ENCODE results near the gene KCNK2.
"Not testable (repeated sequence)": the region's sequence is repeated elsewhere in the genome, so short reads cannot be mapped to it uniquely, and the experiment has no call there.

KCNK2 gene

GRCh38 chr1:215160351-215160750 is 77.8 kb downstream of the KCNK2 start:
- no peak for DNase-seq

GRCh38 chr1:215163144-215163543 is 80.6 kb downstream of the KCNK2 start:
- not testable (repeated sequence) for DNase-seq

GRCh38 chr1:215166886-215167285 is 84.3 kb downstream of the KCNK2 start:
- no peak for DNase-seq

GRCh38 chr1:215181518-215181917 is 99.0 kb downstream of the KCNK2 start:
- no peak for DNase-seq

DNA sequence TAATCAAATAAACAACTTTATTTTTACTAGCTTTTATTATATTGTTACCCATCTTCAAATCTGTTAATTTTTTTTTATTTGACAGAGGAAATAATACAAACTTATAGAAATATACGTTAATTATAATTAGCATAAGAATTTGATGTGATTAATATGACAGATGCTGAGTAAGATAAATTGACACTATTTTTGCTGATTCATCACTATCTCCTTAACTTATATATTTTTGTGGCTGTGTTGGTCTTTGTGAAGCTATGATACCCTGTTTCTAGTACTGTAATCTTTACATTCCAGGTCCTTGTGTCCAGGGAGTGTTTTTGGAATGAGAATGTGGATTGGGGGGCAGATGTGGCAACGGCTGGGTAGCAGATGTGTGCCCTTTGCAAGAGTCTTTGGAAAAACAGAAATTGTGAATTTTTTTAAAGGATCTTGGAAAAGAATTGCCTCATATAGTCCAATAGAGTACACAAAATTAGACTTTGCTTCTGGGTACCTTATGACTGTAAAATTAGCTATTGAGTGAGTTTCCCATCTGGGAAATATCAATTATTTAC is 102.6 kb downstream of the KCNK2 start:
- DNase-seq = no peak

DNA sequence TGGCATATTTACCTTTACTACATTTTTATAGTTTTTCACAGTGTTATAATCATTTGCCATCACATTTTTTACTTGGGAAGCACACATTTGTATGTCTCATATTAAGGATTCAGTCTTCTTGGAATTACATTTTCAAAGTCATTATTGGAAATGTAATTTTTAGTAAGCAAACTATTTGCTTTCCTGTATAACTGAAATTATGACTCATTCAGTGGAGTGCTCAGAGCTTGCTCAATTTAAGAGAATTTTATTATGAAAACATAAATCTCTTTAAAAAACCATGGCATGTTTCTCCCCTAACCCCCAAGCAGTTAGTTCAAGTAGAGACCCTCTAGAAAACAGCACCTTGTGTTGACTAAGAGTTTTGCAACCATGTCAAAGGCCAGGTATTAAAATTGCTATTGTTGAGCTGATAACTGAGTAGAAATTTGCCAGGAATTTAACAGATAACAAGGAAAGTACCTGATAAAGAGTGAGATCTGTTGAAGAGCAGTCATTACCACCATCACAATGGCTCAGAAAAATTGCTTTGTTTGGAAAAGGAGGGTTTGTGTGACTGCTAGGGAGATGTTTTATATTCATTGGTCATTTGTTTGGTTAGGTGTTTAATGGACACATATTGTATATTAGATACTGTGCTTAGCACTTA is 105.9 kb downstream of the KCNK2 start:
- no peak for DNase-seq

GRCh38 chr1:215192306-215192705 is 109.8 kb downstream of the KCNK2 start:
- no peak for DNase-seq

DNA sequence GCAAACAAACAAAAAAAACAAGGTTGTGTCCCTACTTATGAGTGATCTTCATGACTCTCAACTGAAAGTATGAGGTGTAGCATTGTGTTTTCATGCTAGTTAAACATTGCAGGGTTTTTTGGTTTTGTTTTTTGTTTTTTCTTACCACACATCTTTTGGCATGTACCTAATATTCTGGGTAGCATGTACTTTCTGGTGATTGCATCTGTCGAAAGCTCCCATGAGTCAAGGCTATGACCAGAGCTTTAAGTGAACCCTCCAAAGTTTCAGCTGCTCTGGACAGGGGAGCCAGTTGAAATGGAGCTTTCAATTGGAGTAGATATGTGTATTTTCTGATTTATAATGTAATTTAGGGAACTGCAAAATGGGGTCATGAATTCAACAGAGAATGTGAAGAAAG is 115.5 kb downstream of the KCNK2 start:
- DNase-seq = no peak

GRCh38 chr1:215200121-215200520 is 117.6 kb downstream of the KCNK2 start:
- DNase-seq = no peak

DNA sequence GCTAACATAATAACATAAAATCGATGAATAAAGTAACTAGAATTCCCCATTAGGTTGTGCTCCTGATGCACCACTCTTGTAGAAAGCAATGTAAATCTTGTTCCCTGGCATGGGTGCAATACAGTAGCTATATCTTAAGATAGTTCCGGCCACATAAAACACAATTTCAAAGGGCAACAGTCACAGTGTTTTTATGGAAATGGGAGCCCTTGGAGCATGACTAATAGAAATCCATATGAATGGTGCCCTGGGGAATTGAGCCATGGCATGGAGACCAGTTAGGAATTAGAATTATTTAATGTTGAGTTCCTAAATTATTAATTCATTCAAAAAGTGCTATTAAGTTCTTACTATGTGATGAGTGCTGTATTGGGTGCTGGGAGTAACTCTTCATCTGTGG is 118.7 kb downstream of the KCNK2 start:
- DNase-seq = no peak

DNA sequence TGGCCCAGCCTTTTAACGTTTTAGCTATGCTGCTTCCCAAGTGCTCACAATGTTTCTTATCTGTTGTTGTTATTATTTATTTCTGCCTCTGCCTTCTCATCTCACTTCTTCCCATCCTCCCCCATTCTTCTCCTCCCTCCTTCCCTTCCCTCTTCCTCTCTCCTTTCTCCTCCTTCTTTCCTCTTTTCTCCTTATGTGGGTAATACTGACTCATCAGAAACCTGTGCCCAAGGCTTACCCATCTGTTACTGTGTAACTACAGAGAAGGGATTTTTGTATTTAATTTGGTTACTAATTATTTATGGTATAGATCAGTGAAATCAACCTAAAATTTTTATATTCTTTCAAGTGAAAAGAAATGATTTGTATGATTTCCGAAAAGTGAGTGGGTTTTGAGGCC is 120.3 kb downstream of the KCNK2 start:
- DNase-seq = no peak

GRCh38 chr1:215210167-215210566 is 127.6 kb downstream of the KCNK2 start:
- no peak for DNase-seq

- no peak for DNase-seq
Measured at GRCh38 chr1:215215846-215216245, 133.3 kb downstream of the KCNK2 start.

DNA sequence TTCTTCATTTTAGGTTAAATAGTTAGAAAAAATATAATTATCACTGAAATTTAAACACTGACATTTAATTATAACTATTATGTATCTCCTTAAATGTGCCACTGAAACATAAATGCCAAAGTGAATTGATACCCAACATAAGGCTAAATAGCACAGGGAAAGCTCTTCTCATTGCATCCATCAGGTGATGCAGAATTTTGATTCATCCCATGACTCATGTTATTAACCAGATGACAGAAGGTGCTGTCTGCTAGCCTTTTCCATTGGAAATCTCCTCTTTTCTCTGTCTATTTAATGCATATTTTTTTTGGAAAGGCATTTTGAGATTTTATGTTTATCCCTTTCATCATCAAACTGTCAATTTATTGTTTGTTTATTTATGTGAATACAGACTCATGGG is 136.8 kb downstream of the KCNK2 start:
- DNase-seq = no peak

DNA sequence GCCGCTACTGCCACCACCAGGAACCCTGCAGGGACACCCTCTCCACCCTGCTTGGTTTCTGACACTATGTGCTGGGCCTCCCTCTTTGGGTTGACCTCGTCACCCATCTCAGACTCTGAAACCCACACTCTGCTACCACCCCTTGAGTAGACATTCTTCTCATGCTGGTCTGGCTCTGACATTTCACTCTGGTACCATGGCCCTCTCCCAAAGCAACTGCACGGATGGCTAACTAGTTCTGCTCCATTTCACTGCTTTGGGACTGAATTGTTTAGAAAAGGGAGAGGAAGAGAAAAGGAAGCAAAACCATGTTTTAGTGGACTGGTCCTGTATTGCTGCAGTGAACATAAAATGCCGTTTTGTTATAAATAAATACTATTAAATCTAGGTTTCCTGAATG is 137.8 kb downstream of the KCNK2 start:
- DNase-seq = no peak

GRCh38 chr1:215226757-215227156 is 144.2 kb downstream of the KCNK2 start:
- no peak for DNase-seq

GRCh38 chr1:215228193-215228592 is 145.7 kb downstream of the KCNK2 start:
- no peak for DNase-seq

GRCh38 chr1:215241451-215241850 is 158.9 kb downstream of the KCNK2 start:
- DNase-seq = no peak

DNA sequence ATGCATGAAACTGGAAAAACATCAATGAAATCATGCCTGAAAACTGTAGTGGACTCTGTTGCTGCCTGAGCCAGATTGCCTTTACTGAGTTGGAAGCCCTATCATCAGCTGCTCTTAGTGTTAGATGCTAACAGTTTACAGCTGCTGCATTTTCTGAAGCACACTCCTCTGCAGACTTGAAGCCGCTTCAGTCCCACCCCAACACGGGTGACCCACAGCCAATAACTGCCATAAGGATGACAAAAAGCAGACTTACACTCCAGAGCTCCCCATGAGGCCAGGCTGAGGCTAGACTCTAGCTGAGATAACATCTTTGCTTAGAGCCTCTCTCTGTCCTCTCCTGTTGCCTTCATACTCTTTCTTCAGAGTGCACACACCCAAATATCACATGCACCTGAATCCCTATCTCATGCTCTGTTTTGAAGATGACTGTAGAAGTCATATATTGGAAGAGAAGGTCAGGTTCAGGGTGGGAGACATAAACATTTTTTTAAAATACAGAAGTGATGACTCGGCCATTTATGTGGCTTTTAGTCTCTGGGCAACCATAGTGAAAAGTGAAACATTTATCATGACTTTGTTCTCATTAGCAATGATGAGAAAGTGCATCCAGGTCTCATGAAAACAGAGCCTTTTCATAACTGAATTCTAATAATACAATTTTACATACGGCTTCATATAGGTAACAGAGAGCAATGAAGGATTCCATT is 161.0 kb downstream of the KCNK2 start:
- DNase-seq = no peak

DNA sequence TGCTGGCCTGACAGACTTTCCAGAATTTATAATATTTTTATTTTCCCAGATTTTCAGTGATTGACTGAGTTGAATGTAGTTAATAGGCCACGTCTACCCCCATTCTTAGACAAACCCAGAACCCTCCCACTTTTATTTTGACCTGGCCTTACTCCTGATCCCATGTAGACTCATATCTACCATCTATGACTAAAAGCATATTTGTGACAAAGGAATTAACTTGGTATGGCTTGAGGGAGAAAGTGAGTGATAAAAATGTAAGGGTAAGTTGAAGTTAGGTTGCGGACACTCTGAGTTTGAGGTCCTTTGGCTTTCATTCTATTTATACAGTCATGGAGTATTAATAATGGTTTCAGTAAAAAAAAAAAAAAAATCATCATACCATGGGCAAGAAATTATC is 168.4 kb downstream of the KCNK2 start:
- DNase-seq = no peak

DNA sequence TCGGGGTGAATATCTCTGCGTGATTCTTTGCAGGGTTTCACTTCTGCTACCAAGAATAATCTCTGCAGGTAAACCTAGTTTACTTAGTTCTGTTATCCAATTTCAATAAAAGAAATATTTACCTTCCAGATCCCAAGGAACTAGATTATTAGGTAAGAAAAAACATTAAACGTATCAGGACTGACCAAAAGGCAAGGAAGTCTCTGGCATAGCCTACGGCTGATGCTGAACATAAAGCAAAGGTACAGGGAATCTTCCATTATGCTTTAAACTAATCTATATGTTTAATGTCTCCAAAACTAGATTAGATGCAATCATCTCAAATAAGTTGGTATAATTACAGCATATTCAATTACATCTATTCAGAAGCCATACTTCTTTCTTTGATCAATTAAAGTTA is 168.9 kb downstream of the KCNK2 start:
- DNase-seq = no peak

DNA sequence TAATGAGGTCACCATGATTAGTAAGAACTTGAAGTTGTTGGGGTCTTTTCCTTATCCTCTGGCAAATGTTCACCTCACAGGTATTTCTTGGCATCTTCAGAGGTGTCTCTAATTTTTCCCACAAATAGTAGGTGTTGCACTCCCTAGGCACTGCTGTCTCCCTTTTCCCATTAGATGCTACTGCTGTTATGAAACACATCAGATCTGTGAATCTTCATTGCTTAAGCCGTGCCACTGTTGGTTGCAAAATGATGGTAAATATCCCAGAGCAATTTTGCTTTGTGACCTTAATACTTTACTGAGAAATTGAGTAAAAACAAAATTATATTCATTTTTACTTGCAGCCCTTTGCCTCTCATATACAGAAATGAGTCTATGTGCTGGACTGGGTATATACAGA is 169.6 kb downstream of the KCNK2 start:
- no peak for DNase-seq

DNA sequence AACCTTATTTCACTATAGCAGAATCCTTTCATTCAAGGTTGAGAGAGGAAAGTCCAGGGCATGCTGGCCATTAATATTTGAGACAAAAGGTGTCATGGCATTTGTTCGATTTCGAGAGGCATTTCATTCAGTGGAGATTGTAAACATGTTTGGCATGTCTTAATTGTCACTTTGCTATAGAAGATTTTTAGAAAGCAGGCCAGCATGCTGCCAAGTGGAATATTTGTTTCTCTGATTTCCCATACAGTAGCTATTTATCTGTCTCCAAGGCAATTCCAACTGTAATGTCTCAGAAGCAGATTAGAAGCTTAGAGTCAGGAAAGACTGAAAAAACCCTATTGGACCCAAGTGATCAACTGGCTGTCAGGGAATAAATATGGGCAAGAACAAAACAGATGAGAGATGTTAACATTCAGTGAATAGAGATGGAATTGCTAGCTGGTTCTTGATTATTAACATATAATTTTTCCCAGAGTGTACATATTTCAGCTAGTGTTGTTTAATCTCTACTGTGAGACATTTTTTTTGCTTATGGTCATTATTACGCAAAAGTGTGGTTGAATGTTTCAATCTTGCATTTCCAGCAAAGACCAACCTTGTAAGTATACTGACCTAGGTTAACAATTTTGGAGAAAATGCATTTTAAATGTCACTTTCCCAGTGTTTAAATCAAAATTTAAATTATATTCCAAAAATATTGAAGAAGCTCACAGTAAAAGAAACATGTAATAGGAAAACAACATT is 174.6 kb downstream of the KCNK2 start:
- DNase-seq = no peak

GRCh38 chr1:215260711-215261110 is 178.2 kb downstream of the KCNK2 start:
- DNase-seq = no peak
